K562 treated with DMSO at 1 percent for 12 hours (cell line): ENCODE results near the gene HCCS. TPM values are rescaled to one million over a fixed set of nuclear protein-coding genes. Genes with fewer than 3 reads are reported as not detected.

Source experiments
- total RNA-seq: library from RNA; unstranded; fragments of 300-600 nt; gene quantifications from 2 replicates; pipeline ENCODE4 v1.2.3, GENCODE V29; 2022; ENCODE audit not compliant: insufficient read depth

The HCCS gene
- 44.6 and 47.2 TPM in 2 replicates for total RNA-seq

GRCh38 chrX:11111037-11111851, at the start of gene HCCS:
Gene HCCS, plus strand, starts transcription at chrX:11111332. Its CDS starts 729 bp downstream, at chrX:11112061.

Other genes starting within 250 kb of the HCCS start
- gene AMELX, start 182.1 kb downstream of the HCCS start, total RNA-seq: not detected in 2 replicates